GM19438 (cell line): Measurements from ENCODE around the gene PAEP.
"Not testable (repeated sequence)": the region's sequence is repeated elsewhere in the genome, so short reads cannot be mapped to it uniquely, and the experiment has no call there.

Source experiments
- ATAC-seq: cut with Tn5 transposase; IDR thresholded peaks from one replicate; pipeline ENCODE4 v1.9.1; 2021; ENCODE audit warnings: low read depth; ENCODE audit not compliant: unreplicated experiment

Gene PAEP

GRCh38 chr9:135561391-135562234 is at the start of gene PAEP:
Gene PAEP, plus strand, starts transcription at chr9:135561756.
- no peak for ATAC-seq

- ATAC-seq = no peak
Measured at GRCh38 chr9:135512241-135512603, 49.3 kb upstream of the PAEP start.

- ATAC-seq = no peak
Measured at GRCh38 chr9:135512904-135513303, 48.7 kb upstream of the PAEP start.

- ATAC-seq = no peak
Measured at GRCh38 chr9:135513351-135513846, 48.2 kb upstream of the PAEP start.

- ATAC-seq = not testable (repeated sequence)
Measured at GRCh38 chr9:135513906-135514305, 47.6 kb upstream of the PAEP start.

- ATAC-seq = no peak
Measured at GRCh38 chr9:135514342-135515082, 47.0 kb upstream of the PAEP start.

GRCh38 chr9:135515083-135515951 is 46.2 kb upstream of the PAEP start:
- no peak for ATAC-seq

- no peak for ATAC-seq
Measured at GRCh38 chr9:135516132-135516860, 45.3 kb upstream of the PAEP start.

GRCh38 chr9:135517407-135517822 is 44.1 kb upstream of the PAEP start:
- ATAC-seq = no peak

GRCh38 chr9:135519179-135519971 is 42.2 kb upstream of the PAEP start:
- ATAC-seq = no peak

GRCh38 chr9:135520916-135521607 is 40.5 kb upstream of the PAEP start, which contains the start of gene LCN1:
Gene LCN1, plus strand, starts transcription at chr9:135521440. Its CDS starts 58 bp downstream, at chr9:135521498.
- no peak for ATAC-seq

- ATAC-seq = no peak
Measured at GRCh38 chr9:135521608-135522095, 39.9 kb upstream of the PAEP start.

- ATAC-seq = no peak
Measured at GRCh38 chr9:135522137-135522877, 39.2 kb upstream of the PAEP start.

- no peak for ATAC-seq
Measured at GRCh38 chr9:135522931-135523330, 38.6 kb upstream of the PAEP start.

GRCh38 chr9:135523521-135524129 is 37.9 kb upstream of the PAEP start:
- ATAC-seq = no peak

- no peak for ATAC-seq
Measured at GRCh38 chr9:135524130-135524861, 37.3 kb upstream of the PAEP start.
